Testis (tissue), 3 donors: ENCODE data around the gene TASL. TPM values are rescaled to one million over a fixed set of nuclear protein-coding genes. Genes with fewer than 3 reads are reported as not detected.

Source experiments
- DNase-seq: peaks from one replicate; pipeline ENCODE4 v3.0.0-alpha.2; 2019
- H3K27ac ChIP-seq, 2 donors: fragments of 200-600 bp; sonication (generic); one replicate each; pipeline ENCODE4 v1.5.1; 2019
- H3K27me3 ChIP-seq: fragments of 200-600 bp; sonication (generic); one replicate; pipeline ENCODE4 v1.5.1; 2019
- H3K36me3 ChIP-seq: fragments of 200-600 bp; sonication (generic); one replicate; pipeline ENCODE4 v1.5.1; 2017; ENCODE audit warnings: low read depth; ENCODE audit errors: missing control alignments
- H3K4me1 ChIP-seq: fragments of 200-600 bp; sonication (generic); one replicate; pipeline ENCODE4 v1.5.1; 2019
- H3K4me3 ChIP-seq, 2 donors: fragments of 200-600 bp; sonication (generic); one replicate each; pipeline ENCODE4 v1.5.1; 2017 to 2019
- H3K9me3 ChIP-seq: fragments of 200-600 bp; sonication (generic); one replicate; pipeline ENCODE4 v1.5.1; 2017
- CTCF ChIP-seq, 3 experiments: fragments of 450-650 bp in 2 of 3; fragments of 200-600 bp in 1 of 3; sonication (generic) in 1 of 3; IDR thresholded peaks; one replicate each; pipeline ENCODE4 v1.5.1; 2016 to 2019; ENCODE audit warnings: antibody characterized with exemption in 3 of 3, mild to moderate bottlenecking in 2 of 3, moderate library complexity in 1 of 3
- POLR2A ChIP-seq: fragments of 450-650 bp; IDR thresholded peaks from one replicate; pipeline ENCODE4 v1.6.1; 2017; ENCODE audit warnings: antibody characterized with exemption, mild to moderate bottlenecking, moderate library complexity
- WGBS, 2 donors: methylation state at CpG; one replicate each; pipeline ENCODE4 v1.1.5; 2018; 5-methylcytosine and 5-hydroxymethylcytosine counted together
- intact Hi-C: fragments of 100-400 bp; cut with DNase I; formaldehyde crosslinking; loops from one replicate; pipeline ENCODE4 v1.15.1; 2023; ENCODE audit warnings: low total_unique reads
- polyA plus RNA-seq: library from polyadenylated mRNA; stranded (reverse); fragments of 350-450 nt; fragmentation: Illumina TruSeq; extraction: RNeasy Lipid Tissue Mini Kit (QIAGEN cat#74804); gene quantifications from one replicate; pipeline ENCODE4 v1.2.3, GENCODE V29; 2014; ENCODE audit warnings: low read depth, low replicate concordance; ENCODE audit not compliant: insufficient read depth
- total RNA-seq, 2 donors: library from RNA; depleted of rRNA; stranded (reverse); fragments of >200 nt; gene quantifications; one replicate each; pipeline ENCODE4 v1.2.3, GENCODE V29; 2016

TASL gene
- total and polyA plus RNA-seq, 3 donors from 2014 or later = 0.25 to 0.66 TPM; not detected in 1

- Histone ChIP-seq H3K27me3 (no peaks in the 10 kb centered on the region), H3K27ac (no peak overlapping the region), H3K4me1 (no peaks in the 10 kb centered on the region), H3K36me3 (no peaks in the 10 kb centered on the region), H3K9me3 (no peaks in the 10 kb centered on the region), H3K4me3 (no peak overlapping the region)
- intact Hi-C loops = no loop called here
- 71 to 87% methylated on average over 5 to 7 of the region's 7 CpGs for WGBS, 2 donors
- TF ChIP-seq CTCF (IDR thresholded peaks at IDR 0.05) (no peak), POLR2A (no peak)
- no peak for DNase-seq
These were observed 40.7 kb upstream of the TASL start for GRCh38 chrX:30618160-30618765.

DNA sequence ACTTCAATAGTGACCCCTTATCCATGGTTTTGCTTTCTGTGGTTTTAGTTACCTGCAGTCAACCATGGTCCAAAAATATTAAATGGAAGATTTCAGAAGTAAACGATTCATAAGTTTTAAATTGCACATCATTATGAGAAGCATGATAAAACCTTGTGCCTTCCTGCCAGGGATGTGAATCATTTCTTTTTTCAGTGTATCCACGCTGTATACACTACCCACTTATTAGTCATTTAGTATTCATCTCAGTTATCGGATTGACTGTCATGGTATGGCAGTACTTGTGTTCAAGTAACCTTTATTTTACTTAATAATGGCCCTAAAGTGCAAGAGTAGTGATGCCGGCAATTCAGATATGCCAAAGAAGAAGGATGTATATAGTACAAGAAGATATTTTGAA is 37.7 kb upstream of the TASL start:
- H3K4me3 ChIP-seq = no peak overlapping the region
- TF ChIP-seq POLR2A (no peak), CTCF (IDR thresholded peaks at IDR 0.05) (no peak)
- no peaks in the 10 kb centered on the region for H3K36me3 ChIP-seq
- intact Hi-C loops = no loop called here
- no peaks in the 10 kb centered on the region for H3K27me3 ChIP-seq
- no peak overlapping the region for H3K27ac ChIP-seq
- WGBS, 2 donors = 69 to 80% methylated on average over 4 of the region's 4 CpGs
- DNase-seq = no peak
- H3K4me1 ChIP-seq = no peaks in the 10 kb centered on the region
- H3K9me3 ChIP-seq = no peaks in the 10 kb centered on the region

DNA sequence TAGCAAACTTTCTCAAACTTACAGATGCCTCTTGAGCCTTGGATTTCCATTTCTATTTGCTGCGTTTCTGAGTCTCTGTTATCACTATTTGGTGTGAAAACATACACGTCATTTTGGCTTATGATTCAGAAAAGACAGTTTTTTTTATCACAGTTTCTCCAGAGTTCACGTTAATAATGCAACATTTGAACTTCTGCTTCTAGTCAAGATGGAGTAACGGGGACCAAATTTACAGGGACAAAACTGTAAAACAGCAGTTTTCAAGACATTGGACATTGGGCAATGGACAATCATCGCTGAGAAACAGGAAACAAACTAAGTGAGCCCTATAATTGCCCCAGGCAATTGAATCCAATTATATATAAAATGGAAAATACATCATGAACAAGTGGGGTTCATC is 36.2 kb upstream of the TASL start:
- DNase-seq = no peak
- Histone ChIP-seq H3K36me3 (no peaks in the 10 kb centered on the region), H3K4me3 (no peak overlapping the region), H3K27ac (no peak overlapping the region), H3K27me3 (no peaks in the 10 kb centered on the region), H3K9me3 (no peaks in the 10 kb centered on the region), H3K4me1 (no peaks in the 10 kb centered on the region)
- TF ChIP-seq CTCF (IDR thresholded peaks at IDR 0.05) (no peak), POLR2A (no peak)
- intact Hi-C loops = no loop called here
- WGBS, 2 donors = 44 to 75% methylated on average over 4 to 5 of the region's 5 CpGs

GRCh38 chrX:30612250-30612655 is 34.7 kb upstream of the TASL start:
- TF ChIP-seq POLR2A = no peak
- no peak for TF ChIP-seq CTCF (IDR thresholded peaks at IDR 0.05)
- WGBS, 2 donors = 73 to 92% methylated on average over 6 of the region's 6 CpGs

DNA sequence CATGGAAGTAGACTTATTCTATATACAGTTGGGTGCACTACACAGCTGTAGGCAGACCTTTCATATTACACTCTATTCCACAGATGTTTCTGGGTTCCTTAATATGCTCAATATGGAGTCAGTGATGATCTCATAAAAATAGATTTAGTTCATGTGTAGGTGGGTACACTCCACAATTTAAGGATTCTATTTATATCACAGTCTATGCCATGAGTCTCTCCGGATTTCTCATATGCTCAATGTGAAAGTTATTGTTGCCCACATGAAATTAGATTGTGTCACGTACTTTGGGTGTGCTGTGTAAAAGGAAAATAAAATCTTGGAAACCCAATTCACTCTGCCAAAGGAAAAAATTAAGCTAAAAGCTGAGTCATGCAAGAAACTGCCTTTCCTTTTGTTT is 32.5 kb upstream of the TASL start:
- Histone ChIP-seq H3K27ac (no peak overlapping the region), H3K27me3 (no peaks in the 10 kb centered on the region), H3K9me3 (no peaks in the 10 kb centered on the region), H3K4me3 (no peak overlapping the region), H3K4me1 (no peaks in the 10 kb centered on the region), H3K36me3 (no peaks in the 10 kb centered on the region)
- intact Hi-C loops = no loop called here
- whole genome bisulfite sequencing, 2 donors = 65 to 83% methylated on average over 2 of the region's 2 CpGs
- TF ChIP-seq POLR2A (no peak), CTCF (IDR thresholded peaks at IDR 0.05) (no peak)
- DNase-seq = no peak

More at GRCh38 chrX:30612250-30612655, 34.7 kb upstream of the TASL start:
- Histone ChIP-seq H3K27ac (no peak overlapping the region), H3K9me3 (no peaks in the 10 kb centered on the region), H3K4me3 (no peak overlapping the region), H3K27me3 (no peaks in the 10 kb centered on the region), H3K4me1 (no peaks in the 10 kb centered on the region), H3K36me3 (no peaks in the 10 kb centered on the region)
- intact Hi-C loops = no loop called here
- no peak for DNase-seq
